GM18858 (cell line): ENCODE measurements around the gene KCNH1.
A peak's percentile ranks its signal among the peaks of the same experiment; 100 is the strongest.

ENCODE experiments used
- ATAC-seq: cut with Tn5 transposase; IDR thresholded peaks from one replicate; pipeline ENCODE4 v1.9.1; 2021; ENCODE audit not compliant: unreplicated experiment

Gene KCNH1

GRCh38 chr1:211133836-211134669 lies at the start of gene KCNH1:
Gene KCNH1 (minus strand): TSS chr1:211134148. CDS start chr1:211133945, 203 bp downstream.
- peak; percentile 90 for ATAC-seq

- no peak for ATAC-seq
Observed at GRCh38 chr1:211182746-211183145, 48.8 kb upstream of the KCNH1 start.

GRCh38 chr1:211174375-211174774 lies 40.4 kb upstream of the KCNH1 start:
- ATAC-seq = no peak

GRCh38 chr1:211172657-211173056 lies 38.7 kb upstream of the KCNH1 start:
- no peak for ATAC-seq

GRCh38 chr1:211169353-211169752 lies 35.4 kb upstream of the KCNH1 start:
- no peak for ATAC-seq

- no peak for ATAC-seq
Observed at GRCh38 chr1:211158866-211159265, 24.9 kb upstream of the KCNH1 start.

- ATAC-seq = no peak
Observed at GRCh38 chr1:211155040-211155439, 21.1 kb upstream of the KCNH1 start.

GRCh38 chr1:211153932-211154331 lies 20.0 kb upstream of the KCNH1 start:
- no peak for ATAC-seq

GRCh38 chr1:211148366-211148765 lies 14.4 kb upstream of the KCNH1 start:
- no peak for ATAC-seq

GRCh38 chr1:211145944-211146343 lies 12.0 kb upstream of the KCNH1 start:
- ATAC-seq = no peak

GRCh38 chr1:211135342-211135950 lies 1.5 kb upstream of the KCNH1 start:
- ATAC-seq = no peak

GRCh38 chr1:211133393-211133835 lies 534 bp downstream of the KCNH1 start:
- ATAC-seq = no peak

- ATAC-seq = no peak
Observed at GRCh38 chr1:211132721-211133392, 1.1 kb downstream of the KCNH1 start.

- no peak for ATAC-seq
Observed at GRCh38 chr1:211129776-211130175, 4.2 kb downstream of the KCNH1 start.

GRCh38 chr1:211127166-211127565 lies 6.8 kb downstream of the KCNH1 start:
- no peak for ATAC-seq

- no peak for ATAC-seq
Observed at GRCh38 chr1:211126622-211127021, 7.3 kb downstream of the KCNH1 start.

GRCh38 chr1:211118407-211119102 lies 15.4 kb downstream of the KCNH1 start:
- ATAC-seq = no peak

GRCh38 chr1:211114446-211114845 lies 19.5 kb downstream of the KCNH1 start:
- ATAC-seq = no peak

GRCh38 chr1:211113566-211113965 lies 20.4 kb downstream of the KCNH1 start:
- no peak for ATAC-seq

GRCh38 chr1:211111351-211111750 lies 22.6 kb downstream of the KCNH1 start:
- no peak for ATAC-seq

- no peak for ATAC-seq
Observed at GRCh38 chr1:211101481-211101880, 32.5 kb downstream of the KCNH1 start.
